GM18907 (cell line): ENCODE results near the gene ADAM11.
"Not testable (repeated sequence)": the region's sequence is repeated elsewhere in the genome, so short reads cannot be mapped to it uniquely, and the experiment has no call there.

Experiments
- ATAC-seq: cut with Tn5 transposase; IDR thresholded peaks from one replicate; pipeline ENCODE4 v1.9.1; 2021; ENCODE audit warnings: mild to moderate bottlenecking, moderate library complexity; ENCODE audit not compliant: unreplicated experiment

ADAM11 gene

GRCh38 chr17:44794851-44795413 lies 36.1 kb downstream of the ADAM11 start:
- no peak for ATAC-seq

DNA sequence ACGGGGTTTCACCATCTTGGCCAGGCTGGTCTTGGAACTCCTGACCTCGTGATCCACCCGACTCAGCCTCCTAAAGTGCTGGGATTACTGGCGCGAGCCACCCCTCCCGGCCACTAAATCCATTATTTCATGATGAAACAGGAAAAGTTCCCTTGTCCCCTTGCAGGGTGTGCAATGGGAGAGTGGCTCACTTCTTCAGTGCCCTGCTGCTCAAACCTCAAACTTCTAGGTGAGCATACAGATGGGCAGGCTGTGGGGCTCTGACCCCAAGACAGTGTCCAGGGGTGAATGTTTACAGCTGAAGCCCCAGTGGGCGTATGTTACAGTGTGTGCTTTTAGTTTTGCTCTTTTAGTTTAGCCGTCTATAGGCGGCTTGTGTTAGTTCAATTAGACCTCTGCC lies 36.6 kb downstream of the ADAM11 start:
- ATAC-seq = no peak

DNA sequence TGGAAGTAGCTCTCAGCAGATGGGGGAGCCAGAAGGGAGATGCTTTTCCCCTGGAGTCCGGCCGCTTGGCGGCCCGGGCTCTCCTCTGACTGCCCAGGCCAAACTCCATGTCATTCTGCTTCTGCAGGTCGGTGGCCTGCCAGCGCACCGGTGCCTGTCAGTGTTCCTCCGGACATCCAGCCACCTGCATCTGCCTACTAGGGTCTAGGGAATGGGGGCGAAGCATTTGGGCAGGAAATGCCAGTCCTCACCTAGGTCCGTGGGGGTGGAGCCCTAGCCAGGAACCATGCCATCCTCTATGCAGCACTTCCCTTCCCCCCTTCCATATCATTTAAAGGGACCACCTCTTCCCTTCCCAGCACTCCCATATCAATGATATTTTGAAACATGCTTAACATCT lies 37.1 kb downstream of the ADAM11 start:
- ATAC-seq = no peak

DNA sequence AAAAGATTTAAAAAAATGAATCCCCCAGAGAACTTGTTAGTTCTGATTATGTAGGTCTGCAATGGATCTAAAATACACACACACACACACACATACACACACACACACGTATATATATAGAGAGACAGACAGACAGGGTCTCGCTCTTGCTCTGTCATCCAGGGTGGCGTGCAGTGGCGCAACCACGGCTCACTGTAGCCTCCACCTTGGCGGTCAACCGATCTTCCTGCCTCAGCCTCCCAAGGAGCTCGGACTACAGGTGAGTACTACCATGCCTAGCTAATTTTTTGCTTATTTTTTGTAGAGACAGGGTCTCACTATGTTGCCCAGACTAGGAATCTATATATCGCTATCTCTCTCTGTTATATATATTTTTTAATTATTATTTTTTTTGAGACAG lies 37.9 kb downstream of the ADAM11 start:
- no peak for ATAC-seq

- no peak for ATAC-seq
Measured at GRCh38 chr17:44797802-44798201, 39.0 kb downstream of the ADAM11 start.

DNA sequence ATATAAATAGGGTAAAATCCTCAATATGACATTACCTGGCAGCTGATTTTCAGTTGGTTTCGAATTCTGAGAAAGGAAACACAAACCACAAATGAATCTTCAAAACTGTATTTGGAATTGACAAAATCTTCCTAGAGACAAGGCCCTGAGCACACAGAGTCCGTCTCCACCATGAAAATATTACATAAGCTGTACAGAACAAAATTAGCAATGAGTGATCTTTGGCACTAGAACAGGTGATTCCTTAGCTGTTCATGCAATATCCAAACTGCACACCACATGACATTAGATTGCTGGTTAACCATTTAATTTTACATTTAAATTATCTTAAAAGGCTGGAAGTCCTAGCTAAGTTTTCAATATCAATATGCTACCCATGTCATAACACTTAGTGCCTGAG lies 39.6 kb downstream of the ADAM11 start:
- ATAC-seq = no peak

- ATAC-seq = no peak
Measured at GRCh38 chr17:44801880-44802279, 43.1 kb downstream of the ADAM11 start.

GRCh38 chr17:44804302-44805089 lies 45.7 kb downstream of the ADAM11 start:
- ATAC-seq = no peak

- ATAC-seq = no peak
Measured at GRCh38 chr17:44807093-44807816, 48.5 kb downstream of the ADAM11 start.

GRCh38 chr17:44807817-44808155 lies 49.0 kb downstream of the ADAM11 start:
- no peak for ATAC-seq

GRCh38 chr17:44808156-44808555 lies 49.4 kb downstream of the ADAM11 start:
- no peak for ATAC-seq

DNA sequence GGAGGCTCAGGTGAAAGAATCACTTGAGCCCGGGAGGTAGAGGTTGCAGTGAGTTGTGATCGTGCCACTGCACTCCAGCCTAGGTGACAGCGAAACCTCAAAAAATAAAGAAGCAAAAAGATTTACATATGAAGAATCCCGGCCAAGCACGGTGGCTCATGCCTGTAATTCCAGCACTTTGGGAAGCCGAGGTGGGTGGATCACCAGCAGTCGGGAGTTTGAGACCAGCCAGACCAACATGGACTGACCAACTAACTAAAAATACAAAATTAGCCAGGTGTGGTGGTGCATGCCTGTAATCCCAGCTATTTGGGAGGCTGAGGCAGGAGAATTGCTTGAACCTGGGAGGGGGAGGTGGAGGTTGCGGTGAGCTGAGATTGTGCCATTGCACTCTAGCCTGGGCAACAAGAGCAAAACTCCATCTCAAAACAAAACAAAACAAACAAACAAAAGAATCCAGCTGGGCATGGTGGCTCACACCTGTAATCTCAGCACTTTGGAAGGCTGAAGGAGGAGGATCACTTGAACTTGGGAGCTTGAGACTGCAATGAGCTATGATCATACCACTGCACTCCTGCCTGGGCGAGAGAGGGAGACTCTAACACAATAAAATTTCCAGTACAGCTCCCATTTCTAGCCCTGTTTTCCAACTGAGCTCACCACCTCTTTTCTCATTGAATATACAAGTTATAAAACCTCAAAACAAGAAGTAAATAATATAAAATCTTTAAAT lies 50.0 kb downstream of the ADAM11 start:
- not testable (repeated sequence) for ATAC-seq

DNA sequence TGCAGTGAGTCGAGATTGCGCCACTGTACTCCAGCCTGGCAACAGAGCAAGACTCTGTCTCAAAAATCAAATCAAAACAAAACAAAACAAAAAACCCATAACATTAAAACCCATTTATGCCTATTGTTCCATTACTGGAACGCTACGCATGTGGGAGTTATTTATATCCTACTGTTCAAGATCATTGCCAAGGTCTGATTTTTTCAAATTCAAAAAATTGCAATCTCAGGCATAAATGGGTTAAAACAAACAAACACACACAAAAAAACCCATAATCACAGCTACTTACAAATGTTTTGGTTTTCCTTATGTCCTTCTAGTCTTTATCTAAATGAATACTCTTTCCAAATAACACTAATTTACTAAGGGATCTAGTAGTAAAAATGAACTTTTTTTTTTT lies 53.5 kb downstream of the ADAM11 start:
- ATAC-seq = no peak

GRCh38 chr17:44818508-44818907 lies 59.7 kb downstream of the ADAM11 start:
- ATAC-seq = not testable (repeated sequence)

GRCh38 chr17:44820631-44821212 lies 61.9 kb downstream of the ADAM11 start:
- no peak for ATAC-seq

DNA sequence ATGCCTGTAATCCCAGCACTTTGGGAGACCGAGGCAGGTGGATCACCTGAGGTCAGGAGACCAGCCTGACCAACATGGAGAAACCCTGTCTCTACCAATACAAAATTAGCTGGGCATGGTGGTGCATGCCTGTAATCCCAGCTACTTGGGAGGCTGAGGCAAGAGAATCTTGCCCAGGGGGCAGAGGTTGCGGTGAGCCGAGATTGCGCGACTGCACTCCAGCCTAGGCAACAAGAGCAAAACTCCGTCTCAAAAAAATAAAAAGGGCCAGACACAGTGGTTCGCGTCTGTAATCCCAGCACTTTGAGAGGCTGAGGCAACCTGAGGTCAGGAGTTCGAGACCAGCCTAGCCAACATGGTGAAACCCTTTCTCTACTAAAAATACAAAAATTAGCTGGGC lies 66.4 kb downstream of the ADAM11 start:
- not testable (repeated sequence) for ATAC-seq

DNA sequence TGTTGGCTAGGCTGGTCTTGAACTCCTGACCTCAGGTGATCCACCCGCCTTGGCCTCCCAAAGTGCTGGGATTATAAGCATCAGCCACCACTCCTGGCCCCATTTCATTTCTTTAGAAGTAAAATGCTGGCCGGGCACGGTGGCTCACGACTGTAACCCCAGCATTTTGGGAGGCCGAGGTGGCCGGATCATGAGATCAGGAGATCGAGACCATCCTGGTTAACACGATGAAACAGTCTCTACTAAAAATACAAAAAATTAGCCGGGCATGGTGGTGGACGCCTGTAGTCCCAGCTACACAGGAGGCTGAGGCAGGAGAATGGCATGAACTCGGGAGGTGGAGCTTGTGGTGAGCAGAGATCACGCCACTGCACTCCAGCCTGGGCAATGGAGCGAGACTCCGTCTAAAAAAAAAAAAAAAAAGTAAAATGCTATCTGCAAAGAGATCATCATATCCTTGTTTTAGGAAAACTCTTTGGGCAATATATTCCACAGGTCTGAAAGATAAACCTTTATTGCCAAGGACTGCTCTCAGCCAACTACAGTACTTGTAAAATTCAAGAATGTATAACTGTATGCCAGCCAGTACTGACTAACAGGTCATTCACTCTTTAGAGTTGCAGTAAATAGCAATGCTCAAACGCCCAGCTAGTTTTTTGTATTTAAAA lies 67.5 kb downstream of the ADAM11 start:
- ATAC-seq = no peak

GRCh38 chr17:44827863-44828262 lies 69.1 kb downstream of the ADAM11 start:
- ATAC-seq = no peak

DNA sequence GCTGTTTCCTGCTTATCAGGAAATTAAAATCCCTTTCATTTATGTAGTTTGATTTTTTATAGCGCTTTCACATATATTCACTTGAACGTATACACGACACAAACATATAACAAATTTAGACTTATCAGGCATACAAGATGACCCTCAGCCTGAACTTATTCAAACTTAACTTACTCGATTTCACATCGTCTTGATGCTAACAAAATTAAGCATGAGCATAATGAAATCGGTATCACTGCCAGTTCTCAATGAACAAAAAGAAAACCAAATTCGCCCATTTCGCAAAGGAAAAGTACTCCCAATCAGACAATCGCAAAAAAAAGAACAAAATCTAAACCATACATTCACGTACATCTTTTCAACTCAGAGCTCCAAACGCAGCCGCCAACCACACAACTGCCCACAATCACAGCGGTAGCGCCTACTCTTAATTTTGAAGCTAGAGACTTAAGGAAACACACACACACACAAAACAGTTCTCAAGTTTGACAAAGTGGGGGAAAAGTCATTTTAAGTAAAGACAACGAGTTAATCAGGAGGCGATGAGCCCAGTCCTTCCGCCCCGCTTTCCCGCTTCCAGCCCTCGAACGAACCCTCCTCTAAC lies 70.2 kb downstream of the ADAM11 start:
- ATAC-seq = no peak
